ENCODE measurements around the gene EMX2.
A peak's percentile ranks its signal among the peaks of the same experiment; 100 is the strongest.

The EMX2 gene

DNA sequence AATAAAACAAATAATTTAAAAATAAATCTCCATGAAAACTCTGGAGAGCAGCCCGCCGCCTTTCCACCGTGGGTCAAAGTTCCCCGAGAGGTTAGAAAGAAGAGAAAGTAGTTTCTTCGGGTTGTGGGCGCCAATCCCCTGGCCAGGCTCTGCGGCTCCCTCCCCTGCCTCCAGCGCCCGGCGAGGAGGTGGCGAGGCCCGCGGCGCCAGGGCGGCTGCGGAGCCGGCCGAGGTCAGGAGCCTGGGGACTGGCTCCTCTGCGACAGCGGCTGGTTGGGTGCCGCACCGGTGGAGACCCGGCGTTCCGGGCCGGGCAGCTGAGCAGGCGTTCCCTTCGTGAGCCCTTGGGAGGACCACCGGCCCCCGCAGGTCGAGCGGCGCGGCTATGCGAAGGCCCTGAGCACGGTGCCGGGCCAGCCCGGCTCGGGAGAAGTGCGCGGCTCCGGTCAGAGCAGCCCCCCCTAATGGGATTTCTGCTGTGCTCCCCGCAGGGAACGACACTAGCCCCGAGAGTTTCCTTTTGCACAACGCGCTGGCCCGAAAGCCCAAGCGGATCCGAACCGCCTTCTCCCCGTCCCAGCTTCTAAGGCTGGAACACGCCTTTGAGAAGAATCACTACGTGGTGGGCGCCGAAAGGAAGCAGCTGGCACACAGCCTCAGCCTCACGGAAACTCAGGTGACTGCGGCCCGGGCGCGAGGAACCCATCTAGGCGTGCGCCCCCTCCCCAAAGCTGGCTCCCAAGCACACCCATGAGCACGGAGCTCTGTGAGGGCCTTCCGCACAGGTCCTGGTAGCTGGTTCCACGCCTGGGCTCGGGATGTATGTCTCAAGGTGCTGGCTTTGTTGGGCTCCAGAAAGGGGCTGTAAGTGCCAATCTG is 2.8 kb downstream of the EMX2 start:
- Histone ChIP-seq H3K9me3 (ENCODE audit: severe bottlenecking) (no peaks in the 10 kb centered on the region), H3K27ac (no peak overlapping the region), H3K36me3 (no peaks in the 10 kb centered on the region), H3K4me3 (ENCODE audit: low read depth, low read length) (peak overlapping the region; percentile 8), H3K27me3 (ENCODE audit: insufficient read depth, low read depth, severe bottlenecking) (peaks cover 93% of the 10 kb centered on the region)
- DNase-seq, result no peak
- TF ChIP-seq, protein P1, sequence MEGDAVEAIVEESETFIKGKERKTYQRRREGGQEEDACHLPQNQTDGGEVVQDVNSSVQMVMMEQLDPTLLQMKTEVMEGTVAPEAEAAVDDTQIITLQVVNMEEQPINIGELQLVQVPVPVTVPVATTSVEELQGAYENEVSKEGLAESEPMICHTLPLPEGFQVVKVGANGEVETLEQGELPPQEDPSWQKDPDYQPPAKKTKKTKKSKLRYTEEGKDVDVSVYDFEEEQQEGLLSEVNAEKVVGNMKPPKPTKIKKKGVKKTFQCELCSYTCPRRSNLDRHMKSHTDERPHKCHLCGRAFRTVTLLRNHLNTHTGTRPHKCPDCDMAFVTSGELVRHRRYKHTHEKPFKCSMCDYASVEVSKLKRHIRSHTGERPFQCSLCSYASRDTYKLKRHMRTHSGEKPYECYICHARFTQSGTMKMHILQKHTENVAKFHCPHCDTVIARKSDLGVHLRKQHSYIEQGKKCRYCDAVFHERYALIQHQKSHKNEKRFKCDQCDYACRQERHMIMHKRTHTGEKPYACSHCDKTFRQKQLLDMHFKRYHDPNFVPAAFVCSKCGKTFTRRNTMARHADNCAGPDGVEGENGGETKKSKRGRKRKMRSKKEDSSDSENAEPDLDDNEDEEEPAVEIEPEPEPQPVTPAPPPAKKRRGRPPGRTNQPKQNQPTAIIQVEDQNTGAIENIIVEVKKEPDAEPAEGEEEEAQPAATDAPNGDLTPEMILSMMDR (IDR thresholded peaks at IDR 0.05; ENCODE audit: low read depth, low read length), result no peak

DNA sequence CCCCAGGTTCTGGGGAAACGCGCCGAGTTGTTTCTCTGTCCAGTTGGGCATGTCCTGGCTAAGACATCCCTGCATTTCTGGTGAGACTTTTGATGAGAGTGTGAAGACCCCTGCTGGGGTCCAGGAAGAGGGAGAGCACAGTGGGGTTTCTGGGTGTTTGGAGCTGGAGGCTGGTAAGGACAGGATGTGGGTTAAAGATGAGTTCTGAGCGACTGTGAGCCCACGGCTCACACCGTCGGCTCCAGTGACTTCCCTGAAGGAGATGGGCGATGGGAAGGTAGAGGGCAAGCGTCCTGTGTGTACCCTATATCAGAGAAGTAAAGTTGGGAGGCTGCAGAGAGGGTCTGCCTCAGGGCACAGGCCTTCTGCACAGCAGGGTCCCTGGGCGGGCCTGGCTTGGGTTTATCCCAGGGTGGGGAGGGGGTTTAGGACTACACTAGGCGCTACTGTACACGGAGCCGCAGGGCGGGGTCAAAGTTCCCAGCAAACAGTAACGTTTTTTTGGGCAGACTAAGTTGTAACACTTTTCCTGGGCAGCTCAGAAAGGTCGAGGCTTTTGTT is 3.6 kb downstream of the EMX2 start:
- TF ChIP-seq, protein P1 (IDR thresholded peaks at IDR 0.05; ENCODE audit: low read depth, low read length), result no peak
- H3K27ac ChIP-seq, result no peak overlapping the region
- no peaks in the 10 kb centered on the region for H3K9me3 ChIP-seq (ENCODE audit: severe bottlenecking)
- H3K27me3 ChIP-seq (ENCODE audit: insufficient read depth, low read depth, severe bottlenecking), result peaks cover 93% of the 10 kb centered on the region
- DNase-seq, result no peak
- no peak overlapping the region for H3K4me3 ChIP-seq (ENCODE audit: low read depth, low read length)
- H3K36me3 ChIP-seq, result no peaks in the 10 kb centered on the region

DNA sequence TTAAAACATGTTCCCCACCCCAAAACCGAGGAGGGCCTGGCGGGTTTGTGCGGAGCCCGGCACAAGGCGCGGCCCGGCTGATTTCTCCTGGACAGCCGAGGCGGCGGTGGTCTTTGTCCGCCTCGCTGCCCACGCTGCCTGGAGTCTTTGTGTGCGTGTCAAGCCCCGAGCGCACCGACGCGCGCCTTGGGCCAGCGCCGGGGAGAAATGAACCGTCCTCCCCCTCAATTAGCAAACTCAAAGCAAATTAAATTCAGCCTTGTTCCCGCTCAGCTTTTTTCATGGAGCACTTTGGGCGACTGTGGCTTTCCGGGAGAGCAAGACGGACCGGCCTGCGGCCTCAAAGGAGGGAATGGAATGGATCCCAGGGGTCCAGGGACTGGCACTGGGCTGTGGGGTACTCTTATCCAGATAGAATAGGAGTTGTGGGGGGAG is 4.1 kb downstream of the EMX2 start:
- Histone ChIP-seq H3K9me3 (ENCODE audit: severe bottlenecking) (no peaks in the 10 kb centered on the region), H3K27ac (no peak overlapping the region), H3K27me3 (ENCODE audit: insufficient read depth, low read depth, severe bottlenecking) (peaks cover 93% of the 10 kb centered on the region), H3K4me3 (ENCODE audit: low read depth, low read length) (no peak overlapping the region), H3K36me3 (no peaks in the 10 kb centered on the region)
- no peak for DNase-seq
- TF ChIP-seq, protein P1 (IDR thresholded peaks at IDR 0.05; ENCODE audit: low read depth, low read length), result no peak

DNA sequence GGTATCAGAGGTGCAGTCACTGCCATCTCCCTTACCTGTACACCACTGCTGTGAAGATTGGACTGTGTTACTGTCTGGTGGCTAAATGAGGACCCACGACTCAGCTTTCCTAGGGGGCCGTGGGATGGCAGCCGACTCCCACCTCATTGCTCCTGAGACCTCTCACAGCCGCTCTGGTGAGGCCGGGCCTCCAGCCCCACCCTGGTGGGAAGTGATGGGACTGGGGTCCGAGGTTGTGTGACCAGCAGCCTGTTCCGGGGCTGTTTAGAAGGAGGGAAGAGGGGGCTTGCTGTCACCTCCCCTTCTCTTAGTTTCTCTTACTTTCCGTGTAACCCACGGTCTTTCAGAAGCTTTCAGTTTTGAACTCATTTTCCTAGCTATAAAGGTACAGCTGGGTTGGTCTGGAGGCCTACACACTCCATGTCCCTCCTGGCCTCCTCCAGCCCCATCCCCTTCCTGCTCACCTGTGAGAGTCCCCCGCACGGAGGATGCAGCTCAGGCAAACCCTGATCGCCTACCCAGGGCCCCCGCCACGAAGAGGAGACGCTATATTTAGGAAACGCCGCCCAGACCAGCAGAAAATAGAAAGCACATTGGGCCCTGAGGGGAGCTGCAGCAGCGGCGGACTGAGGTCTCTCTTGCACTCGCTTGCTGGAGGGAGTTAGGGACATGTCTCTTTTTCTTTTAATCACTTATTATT is 4.6 kb downstream of the EMX2 start:
- H3K27me3 ChIP-seq (ENCODE audit: insufficient read depth, low read depth, severe bottlenecking), result peaks cover 93% of the 10 kb centered on the region

DNA sequence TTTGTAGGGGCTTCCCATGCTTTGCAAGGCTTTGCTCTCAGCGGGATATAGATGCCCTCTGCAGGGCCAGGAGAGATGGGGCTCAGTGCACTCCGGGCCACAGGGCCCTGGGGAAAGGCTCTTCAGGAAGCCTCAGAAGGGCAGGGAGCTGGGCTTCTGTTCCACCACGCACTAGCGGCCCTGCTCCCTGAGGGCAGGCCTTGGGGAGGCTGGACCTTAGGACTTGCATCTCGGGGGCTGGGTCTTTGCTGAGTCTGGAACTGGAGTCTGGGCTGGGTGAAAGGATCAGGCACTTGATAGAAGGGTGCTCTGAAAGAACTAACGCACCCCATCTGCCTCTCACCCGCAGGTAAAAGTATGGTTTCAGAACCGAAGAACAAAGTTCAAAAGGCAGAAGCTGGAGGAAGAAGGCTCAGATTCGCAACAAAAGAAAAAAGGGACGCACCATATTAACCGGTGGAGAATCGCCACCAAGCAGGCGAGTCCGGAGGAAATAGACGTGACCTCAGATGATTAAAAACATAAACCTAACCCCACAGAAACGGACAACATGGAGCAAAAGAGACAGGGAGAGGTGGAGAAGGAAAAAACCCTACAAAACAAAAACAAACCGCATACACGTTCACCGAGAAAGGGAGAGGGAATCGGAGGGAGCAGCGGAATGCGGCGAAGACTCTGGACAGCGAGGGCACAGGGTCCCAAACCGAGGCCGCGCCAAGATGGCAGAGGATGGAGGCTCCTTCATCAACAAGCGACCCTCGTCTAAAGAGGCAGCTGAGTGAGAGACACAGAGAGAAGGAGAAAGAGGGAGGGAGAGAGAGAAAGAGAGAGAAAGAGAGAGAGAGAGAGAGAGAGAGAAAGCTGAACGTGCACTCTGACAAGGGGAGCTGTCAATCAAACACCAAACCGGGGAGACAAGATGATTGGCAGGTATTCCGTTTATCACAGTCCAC is 5.4 kb downstream of the EMX2 start:
- peaks cover 97% of the 10 kb centered on the region for H3K27me3 ChIP-seq (ENCODE audit: insufficient read depth, low read depth, severe bottlenecking)
- DNase-seq, result no peak
- H3K4me3 ChIP-seq (ENCODE audit: low read depth, low read length), result no peak overlapping the region
- no peaks in the 10 kb centered on the region for H3K36me3 ChIP-seq
- peaks cover 2% of the 10 kb centered on the region for H3K9me3 ChIP-seq (ENCODE audit: severe bottlenecking)
- TF ChIP-seq, protein P1 (IDR thresholded peaks at IDR 0.05; ENCODE audit: low read depth, low read length), result no peak
- no peak overlapping the region for H3K27ac ChIP-seq

More for the DNA sequence above, 4.6 kb downstream of the EMX2 start:
- Histone ChIP-seq H3K4me3 (ENCODE audit: low read depth, low read length) (no peak overlapping the region), H3K27ac (no peak overlapping the region), H3K9me3 (ENCODE audit: severe bottlenecking) (peaks cover 1% of the 10 kb centered on the region), H3K36me3 (no peaks in the 10 kb centered on the region)
- no peak for DNase-seq
- TF ChIP-seq, protein P1 (IDR thresholded peaks at IDR 0.05; ENCODE audit: low read depth, low read length), result no peak

All from WERI-Rb-1 (cell line).